CD14-positive monocyte (primary cell): ENCODE measurements around the gene AMPD3. TPM values are rescaled to one million over a fixed set of nuclear protein-coding genes. Genes with fewer than 3 reads are reported as not detected.

ENCODE experiments used
- DNase-seq, 3 donors: peaks; one replicate each; pipeline ENCODE4 v3.0.0-alpha.2; 2011 to 2022
- H2AFZ ChIP-seq: 2 replicates; pipeline ENCODE4 v1.6.0; 2012; ENCODE audit warnings: mild to moderate bottlenecking, low read depth, low read length, inconsistent platforms; ENCODE audit not compliant: insufficient read depth, poor library complexity, severe bottlenecking
- H3K27ac ChIP-seq, 2 donors: 1 replicate in 1 of 2; 2 replicates in 1 of 2; pipeline ENCODE4 v1.5.1; 2012 to 2013; ENCODE audit warnings: low read length in 2 of 2, control low read depth in 1 of 2, inconsistent platforms in 1 of 2, low read depth in 1 of 2, mild to moderate bottlenecking in 1 of 2
- H3K27me3 ChIP-seq, 2 donors: one replicate each; pipeline versions ENCODE4 v1.6.0 to v1.6.1; 2011 to 2013; ENCODE audit warnings: low read length in 2 of 2; ENCODE audit not compliant: control insufficient read depth in 2 of 2, insufficient read depth in 2 of 2
- H3K36me3 ChIP-seq, 2 donors: replicated peaks in 1 of 2; 1 replicate in 1 of 2; 2 replicates in 1 of 2; pipeline versions ENCODE4 v1.5.1 to v1.6.1; 2012 to 2013; ENCODE audit warnings: low read length in 2 of 2, control low read depth in 1 of 2, inconsistent platforms in 1 of 2, mild to moderate bottlenecking in 1 of 2; ENCODE audit not compliant: insufficient read depth in 2 of 2, control insufficient read depth in 1 of 2
- H3K4me1 ChIP-seq, 2 donors: 1 replicate in 1 of 2; 2 replicates in 1 of 2; pipeline versions ENCODE4 v1.5.1 to v1.6.1; 2012 to 2013; ENCODE audit warnings: low read length in 2 of 2, control low read depth in 1 of 2, inconsistent platforms in 1 of 2, mild to moderate bottlenecking in 1 of 2, moderate library complexity in 1 of 2; ENCODE audit not compliant: insufficient read depth in 2 of 2, control insufficient read depth in 1 of 2
- H3K4me2 ChIP-seq: replicated peaks from 2 replicates; pipeline ENCODE3; 2012; ENCODE audit warnings: low read length, moderate library complexity, mild to moderate bottlenecking; ENCODE audit not compliant: poor library complexity, severe bottlenecking; ENCODE audit errors: extremely low read depth
- H3K4me3 ChIP-seq, 3 experiments: fragments of 200-600 bp in 1 of 3; sonication (generic) in 1 of 3; replicated peaks in 1 of 3; 1 replicate in 2 of 3; 2 replicates in 1 of 3; pipeline ENCODE4 v1.5.1; 2011 to 2013; ENCODE audit warnings: low read length in 3 of 3, mild to moderate bottlenecking in 3 of 3, control low read depth in 2 of 3, low read depth in 2 of 3, inconsistent platforms in 1 of 3, moderate library complexity in 1 of 3
- H3K79me2 ChIP-seq: 2 replicates; pipeline ENCODE4 v1.6.0; 2012; ENCODE audit warnings: mild to moderate bottlenecking, control low read depth, inconsistent platforms, low read length, moderate library complexity; ENCODE audit not compliant: insufficient read depth
- H3K9ac ChIP-seq: 2 replicates; pipeline ENCODE4 v1.6.0; 2017; ENCODE audit warnings: low read length, mild to moderate bottlenecking; ENCODE audit not compliant: insufficient read depth, poor library complexity, severe bottlenecking
- H3K9me3 ChIP-seq, 2 donors: replicated peaks in 1 of 2; 1 replicate in 1 of 2; 2 replicates in 1 of 2; pipeline versions ENCODE4 v1.5.1 to v1.6.1; 2012 to 2013; ENCODE audit warnings: low read length in 2 of 2, control low read depth in 1 of 2; ENCODE audit not compliant: control insufficient read depth in 1 of 2, insufficient read depth in 1 of 2
- H4K20me1 ChIP-seq: 2 replicates; pipeline ENCODE4 v1.6.0; 2012; ENCODE audit warnings: mild to moderate bottlenecking, low read length, control low read depth, moderate library complexity; ENCODE audit not compliant: insufficient read depth
- H3K27ac Mint-ChIP-seq, 7 donors: one replicate each; pipeline ENCODE4 v1.8.0; 2020; ENCODE audit warnings: mild to moderate bottlenecking in 7 of 7, mixed read lengths in 7 of 7, moderate library complexity in 6 of 7, inconsistent platforms in 2 of 7
- H3K27me3 Mint-ChIP-seq, 3 donors: one replicate each; pipeline ENCODE4 v1.8.0; 2021 to 2022; ENCODE audit warnings: low read depth in 3 of 3, mild to moderate bottlenecking in 3 of 3, mixed read lengths in 3 of 3, moderate library complexity in 3 of 3, inconsistent platforms in 1 of 3
- H3K36me3 Mint-ChIP-seq, 2 donors: one replicate each; pipeline ENCODE4 v1.8.0; 2020; ENCODE audit warnings: mixed read lengths in 2 of 2, inconsistent platforms in 1 of 2, mild to moderate bottlenecking in 1 of 2
- H3K4me1 Mint-ChIP-seq: one replicate; pipeline ENCODE4 v1.8.0; 2020; ENCODE audit warnings: mild to moderate bottlenecking, mixed read lengths
- H3K4me3 Mint-ChIP-seq, 2 donors: one replicate each; pipeline ENCODE4 v1.8.0; 2020; ENCODE audit warnings: mild to moderate bottlenecking in 2 of 2, mixed read lengths in 2 of 2, moderate library complexity in 1 of 2
- H3K9me3 Mint-ChIP-seq, 7 donors: one replicate each; pipeline ENCODE4 v1.8.0; 2020 to 2022; ENCODE audit warnings: mixed read lengths in 7 of 7, mild to moderate bottlenecking in 6 of 7, moderate library complexity in 6 of 7, inconsistent platforms in 2 of 7
- CTCF ChIP-seq: fragments of 200-600 bp; IDR thresholded peaks from one replicate; pipeline ENCODE4 v1.8.0; 2022; ENCODE audit warnings: antibody characterized with exemption, mild to moderate bottlenecking
- WGBS: methylation state at CpG from one replicate; pipeline ENCODE4 v1.1.5; 2013; ENCODE audit warnings: missing lambda C conversion rate; ENCODE audit not compliant: insufficient coverage; 5-methylcytosine and 5-hydroxymethylcytosine counted together
- intact Hi-C, 2 donors: fragments of 100-400 bp; cut with micrococcal nuclease; formaldehyde crosslinking; loops; one replicate each; pipeline versions ENCODE4 v1.15.0 to v1.15.1; 2023
- polyA plus RNA-seq, 3 donors: library from polyadenylated mRNA; depleted of rRNA in 1 of 3; unstranded in 2 of 3; stranded (reverse) in 1 of 3; fragments of 300-500 nt in 2 of 3; fragments of >200 nt in 1 of 3; fragmentation: Illumina TruSeq in 2 of 3; gene quantifications; 1 replicate in 2 of 3; 2 replicates in 1 of 3; pipeline ENCODE4 v1.2.3, GENCODE V29; 2012 to 2021

Gene AMPD3
- polyA plus RNA-seq, 3 donors, result 10.5 to 24.3 (median 14.3) TPM

- H3K9me3 Mint-ChIP-seq, result no peaks in the 10 kb centered on the region
- no peak for TF ChIP-seq CTCF
Observed at GRCh38 chr11:10529279-10529678, 74.2 kb downstream of the AMPD3 start.

GRCh38 chr11:10532526-10532925 lies 77.5 kb downstream of the AMPD3 start:
- H3K27ac Mint-ChIP-seq, result no peak overlapping the region
- peaks cover 47 to 57% of the 10 kb centered on the region in 2 donors for H3K36me3 Mint-ChIP-seq
- Histone ChIP-seq H3K4me3 (no peak overlapping the region), H3K36me3 (peaks cover 56 to 64% of the 10 kb centered on the region in 2 donors), H4K20me1 (peaks cover 4% of the 10 kb centered on the region), H3K79me2 (peaks cover 2% of the 10 kb centered on the region), H3K27ac (no peak overlapping the region), H2AFZ (no peak overlapping the region), H3K4me1 (peaks cover 0 to 3% of the 10 kb centered on the region in 2 donors), H3K4me2 (no peak overlapping the region), H3K9ac (no peak overlapping the region), H3K9me3 (no peaks in the 10 kb centered on the region), H3K27me3 (no peaks in the 10 kb centered on the region)
- TF ChIP-seq CTCF, result no peak
- WGBS, result no CpG with 5 or more reads among the region's 2 CpGs
- peaks cover 6% of the 10 kb centered on the region for H3K4me1 Mint-ChIP-seq
- no peak overlapping the region for H3K4me3 Mint-ChIP-seq
- H3K9me3 Mint-ChIP-seq, result no peaks in the 10 kb centered on the region
- no peaks in the 10 kb centered on the region for H3K27me3 Mint-ChIP-seq
- intact Hi-C loops, result no loop called here
- no peak for DNase-seq

More at GRCh38 chr11:10529279-10529678, 74.2 kb downstream of the AMPD3 start:
- Histone ChIP-seq H3K4me3 (no peak overlapping the region), H3K4me2 (no peak overlapping the region), H3K36me3 (peaks cover 83 to 93% of the 10 kb centered on the region in 2 donors), H2AFZ (no peak overlapping the region), H3K9me3 (no peaks in the 10 kb centered on the region), H4K20me1 (no peaks in the 10 kb centered on the region), H3K79me2 (no peaks in the 10 kb centered on the region), H3K4me1 (peaks cover 0 to under 1% of the 10 kb centered on the region in 2 donors), H3K9ac (no peak overlapping the region), H3K27ac (no peak overlapping the region), H3K27me3 (no peaks in the 10 kb centered on the region)
- Mint-ChIP-seq H3K4me3 (no peak overlapping the region), H3K4me1 (no peaks in the 10 kb centered on the region), H3K36me3 (peaks cover 71 to 85% of the 10 kb centered on the region in 2 donors), H3K27ac (no peak overlapping the region), H3K27me3 (no peaks in the 10 kb centered on the region)
- no peak for DNase-seq
- intact Hi-C loops, result no loop called here
- WGBS, result 100% methylated on average over 2 of the region's 2 CpGs
